GM12878 (cell line): ENCODE results near the gene IARS2. TPM values are rescaled to one million over a fixed set of nuclear protein-coding genes. Genes with fewer than 3 reads are reported as not detected.

Experiments
- ATAC-seq: fragments of 200-7000 bp; cut with Tn5 transposase; 3 replicates; pipeline ENCODE4 v1.9.1; 2020; ENCODE audit warnings: mild to moderate bottlenecking, moderate library complexity
- BruUV-seq: library from RNA; stranded (reverse); fragments of 400-500 nt; replicated peaks from 2 replicates; lab custom pipeline; 2021; lab: Mats Ljungman, UMichigan
- CTCF ChIA-PET: fragments of 300-600 bp; sonication (Branson Sonifier 250); formaldehyde crosslinking; extraction: SDS; loops from one replicate; lab custom pipeline; 2021; ENCODE audit warnings: inconsistent platforms; lab: Yijun Ruan, JAX
- POLR2A ChIA-PET: fragments of 350-600 bp; formaldehyde crosslinking; extraction: SDS; loops from one replicate; lab custom pipeline; 2021; ENCODE audit warnings: inconsistent platforms; lab: Charles Lee
- RAD21 ChIA-PET: fragments of 300-600 bp; sonication (Branson Sonifier 250); formaldehyde crosslinking; loops from one replicate; lab custom pipeline; 2023; ENCODE audit warnings: antibody characterized with exemption; ENCODE audit not compliant: unreplicated experiment; lab: Charles Lee
- SMC1A ChIA-PET: fragments of 300-600 bp; sonication (Branson Sonifier 250); formaldehyde crosslinking; loops from one replicate; lab custom pipeline; 2023; ENCODE audit not compliant: unreplicated experiment, uncharacterized antibody; lab: Charles Lee
- DNase-seq: peaks from one replicate; pipeline ENCODE4 v3.0.0-alpha.2; 2011; ENCODE audit warnings: low read depth, low spot score
- FAIRE-seq: peaks from 3 replicates; lab custom pipeline; 2011; peaks lifted over from hg19 to GRCh38; lab: Jason Lieb, UNC
- H2AFZ ChIP-seq: 2 replicates; pipeline ENCODE4 v1.6.0; 2011; ENCODE audit warnings: low read depth, low read length, control low read depth; ENCODE audit not compliant: control insufficient read depth
- H3K27ac ChIP-seq: 2 replicates; pipeline ENCODE4 v1.5.1; 2011; ENCODE audit warnings: control low read depth; ENCODE audit not compliant: control insufficient read depth, insufficient read depth
- H3K27me3 ChIP-seq, 2 experiments: replicated peaks in 1 of 2; 2 replicates each; pipeline versions ENCODE4 v1.6.0 to v1.6.1; 2011; ENCODE audit warnings: low read length in 1 of 2; ENCODE audit not compliant: control insufficient read depth in 2 of 2, insufficient read depth in 2 of 2
- H3K36me3 ChIP-seq, 2 experiments: 2 replicates each; pipeline ENCODE4 v1.5.1; 2011; ENCODE audit warnings: low read length in 1 of 2; ENCODE audit not compliant: control insufficient read depth in 2 of 2, insufficient read depth in 2 of 2
- H3K4me1 ChIP-seq: 2 replicates; pipeline ENCODE4 v1.6.1; 2011; ENCODE audit warnings: mild to moderate bottlenecking, low read length, moderate library complexity, mixed read lengths; ENCODE audit not compliant: control insufficient read depth, insufficient read depth
- H3K4me2 ChIP-seq: 2 replicates; pipeline ENCODE4 v1.6.0; 2011; ENCODE audit warnings: control low read depth; ENCODE audit not compliant: control insufficient read depth, insufficient read depth
- H3K4me3 ChIP-seq: fragments of 200-600 bp; sonication (generic); 2 replicates; pipeline ENCODE4 v1.5.1; 2016
- H3K79me2 ChIP-seq: 2 replicates; pipeline ENCODE4 v1.6.0; 2011; ENCODE audit warnings: low read length; ENCODE audit not compliant: control insufficient read depth, insufficient read depth
- H3K9ac ChIP-seq: 2 replicates; pipeline ENCODE4 v1.8.0; 2011; ENCODE audit warnings: low read length, control low read depth, mixed read lengths; ENCODE audit not compliant: control insufficient read depth, insufficient read depth
- H3K9me3 ChIP-seq: replicated peaks from 3 replicates; pipeline ENCODE4 v1.5.1; 2011; ENCODE audit warnings: mild to moderate bottlenecking, low read length; ENCODE audit not compliant: control insufficient read depth, insufficient read depth
- H4K20me1 ChIP-seq: 2 replicates; pipeline ENCODE4 v1.6.0; 2011; ENCODE audit not compliant: control insufficient read depth, insufficient read depth
- BCL3 ChIP-seq: IDR thresholded peaks from 2 replicates; pipeline ENCODE4 v1.6.1; 2011; ENCODE audit warnings: borderline replicate concordance, low read depth, mild to moderate bottlenecking, moderate library complexity, low read length; ENCODE audit not compliant: insufficient read depth, poor library complexity, severe bottlenecking
- BCLAF1 ChIP-seq: fragments of 450-650 bp; IDR thresholded peaks from 2 replicates; pipeline ENCODE4 v1.6.1; 2017; ENCODE audit warnings: antibody characterized with exemption, mild to moderate bottlenecking, moderate library complexity
- BHLHE40 ChIP-seq, 2 experiments: fragments of 450-650 bp in 1 of 2; IDR thresholded peaks; 2 replicates each; pipeline ENCODE4 v1.6.1; 2011 to 2017; ENCODE audit warnings: low read depth in 2 of 2, borderline replicate concordance in 1 of 2, improper control_type of control experiment in 1 of 2, low read length in 1 of 2, mild to moderate bottlenecking in 1 of 2
- E2F8 ChIP-seq: fragments of 450-650 bp; IDR thresholded peaks from 2 replicates; pipeline ENCODE4 v1.6.1; 2018; ENCODE audit warnings: mild to moderate bottlenecking, low read depth, moderate library complexity; ENCODE audit not compliant: partially characterized antibody
- HSF1 ChIP-seq: fragments of 150-350 bp; IDR thresholded peaks from 2 replicates; pipeline ENCODE4 v1.6.1; 2014; ENCODE audit warnings: mild to moderate bottlenecking, low read depth, low read length
- NFXL1 ChIP-seq: fragments of 450-650 bp; IDR thresholded peaks from 2 replicates; pipeline ENCODE4 v1.6.1; 2017; ENCODE audit warnings: antibody characterized with exemption, mild to moderate bottlenecking, borderline replicate concordance
- NFYA ChIP-seq: IDR thresholded peaks from 2 replicates; pipeline ENCODE4 v1.6.1; 2011; ENCODE audit warnings: low read depth, mild to moderate bottlenecking, low read length, improper control_type of control experiment, borderline replicate concordance
- RFX5 ChIP-seq: IDR thresholded peaks from 2 replicates; pipeline ENCODE4 v1.6.1; 2011; ENCODE audit warnings: low read depth, low read length, improper control_type of control experiment
- SPI1 ChIP-seq: IDR thresholded peaks from 2 replicates; pipeline ENCODE4 v1.6.1; 2011; ENCODE audit warnings: low read depth, mild to moderate bottlenecking, low read length, moderate library complexity, borderline replicate concordance; ENCODE audit not compliant: insufficient read depth
- ZBTB11 ChIP-seq: fragments of 450-650 bp; formaldehyde crosslinking; IDR thresholded peaks from 2 replicates; pipeline ENCODE4 v1.5.0; 2022; ENCODE audit warnings: mild to moderate bottlenecking, missing genetic modification characterization
- WGBS: methylation state at CpG from one replicate; pipeline ENCODE4 v1.1.6; 2016; ENCODE audit warnings: low lambda C conversion rate; ENCODE audit not compliant: insufficient replicate concordance, insufficient coverage; ENCODE audit errors: missing lambda C conversion rate; 5-methylcytosine and 5-hydroxymethylcytosine counted together
- in situ Hi-C: fragments of 300-500 bp; cut with MboI; formaldehyde crosslinking; loops from 9 replicates; pipeline ENCODE4 v1.14.3; 2018; ENCODE audit warnings: mixed read lengths
- intact Hi-C: fragments of 100-400 bp; cut with micrococcal nuclease; formaldehyde crosslinking; loops from one replicate; pipeline ENCODE4 v1.14.2; 2022; ENCODE audit not compliant: unreplicated experiment
- polyA plus RNA-seq, 11 experiments: library from polyadenylated mRNA; depleted of rRNA in 4 of 11; unstranded in 6 of 11; stranded (reverse) in 5 of 11; fragments of >200 nt; fragmentation: Nextera tagmentation in 4 of 11; fragmentation: Illumina TruSeq in 1 of 11; extraction: Ambion mirVana in 4 of 11; extraction: Trizol in 1 of 11; gene quantifications; 1 replicate in 1 of 11; 2 replicates in 10 of 11; pipeline versions ENCODE4 v1.2.1 to v1.2.3, GENCODE V29; 2011 to 2016; ENCODE audit warnings: inconsistent platforms in 2 of 11, missing spikeins in 2 of 11, low read depth in 1 of 11
- total RNA-seq, 4 experiments: library from RNA; depleted of rRNA in 3 of 4; stranded (reverse); fragments of >200 nt in 3 of 4; fragmentation: Illumina TruSeq in 1 of 4; extraction: Trizol in 1 of 4; gene quantifications; 2 replicates each; pipeline versions ENCODE4 v1.2.1 to v1.2.3, GENCODE V29; 2013 to 2021

Gene IARS2
- total and polyA plus RNA-seq, 10 of the 15 experiments (the other 5 are each of a cell fraction or from before 2014, with no cell fraction given): 23.7 to 100 (median 66.8) TPM

- Histone ChIP-seq H3K4me3 (no peak overlapping the region), H3K9me3 (no peaks in the 10 kb centered on the region), H3K27ac (no peak overlapping the region), H3K79me2 (no peaks in the 10 kb centered on the region), H3K4me1 (no peaks in the 10 kb centered on the region), H3K4me2 (no peak overlapping the region), H3K27me3 (no peaks in the 10 kb centered on the region), H3K36me3 (peaks cover 3 to 37% of the 10 kb centered on the region in 2 experiments), H4K20me1 (no peaks in the 10 kb centered on the region), H3K9ac (no peak overlapping the region), H2AFZ (no peak overlapping the region)
- no peak for FAIRE-seq
- WGBS: 98% methylated on average over 3 of the region's 3 CpGs
- SMC1A ChIA-PET: interaction anchor here (2.2 kb wide), 1 partner anchor 8 kb away, joined by 6 read pairs; no protein-coding TSS in a partner anchor
- RAD21 ChIA-PET: no interaction called here
- BruUV-seq: no TSS peak
- no peak for DNase-seq
- CTCF ChIA-PET: interaction anchor here (0.9 to 1.8 kb wide), 6 partner anchors 10 to 58 kb away, joined by 3 to 4 read pairs (median 3); no protein-coding TSS in a partner anchor
- intact Hi-C loops: no loop called here
- ATAC-seq: no peak
- POLR2A ChIA-PET: no interaction called here
- in situ Hi-C loops: no loop called here
- TF ChIP-seq SPI1: no peak
- TF ChIP-seq BHLHE40 (IDR thresholded peaks at IDR 0.05; ENCODE audit: borderline replicate concordance in 1 of 2, low read depth in 2 of 2, low read length in 1 of 2): no peak
- no peak for TF ChIP-seq NFYA
- no peak for TF ChIP-seq ZBTB11 (CRISPR knock-in tag)
- no peak for TF ChIP-seq HSF1
- no peak for TF ChIP-seq BCLAF1
- TF ChIP-seq RFX5: no peak
- TF ChIP-seq NFXL1: no peak
- TF ChIP-seq E2F8: no peak
- no peak for TF ChIP-seq BCL3
Observed at GRCh38 chr1:220159041-220159440, 65.1 kb downstream of the IARS2 start.
